Measurements from ENCODE around the gene KCNQ1. TPM values are rescaled to one million over a fixed set of nuclear protein-coding genes. Genes with fewer than 3 reads are reported as not detected.

KCNQ1 gene
- total RNA-seq, 1 donor from 2014 or later, result 1.1 TPM

- DNase-seq (ENCODE audit: extremely low read depth, low read depth, low spot score), result no peak
Measured at GRCh38 chr11:2423157-2424025, 21.4 kb upstream of the KCNQ1 start.

GRCh38 chr11:2424811-2425495 is 19.9 kb upstream of the KCNQ1 start:
- no peak for DNase-seq (ENCODE audit: extremely low read depth, low read depth, low spot score)

GRCh38 chr11:2425506-2425905 is 19.3 kb upstream of the KCNQ1 start:
- no peak for DNase-seq (ENCODE audit: extremely low read depth, low read depth, low spot score)

- no peak for DNase-seq (ENCODE audit: extremely low read depth, low read depth, low spot score)
Measured at GRCh38 chr11:2426221-2426620, 18.6 kb upstream of the KCNQ1 start.

GRCh38 chr11:2426826-2427521 is 17.8 kb upstream of the KCNQ1 start:
- no peak for DNase-seq (ENCODE audit: extremely low read depth, low read depth, low spot score)

GRCh38 chr11:2427721-2428321 is 17.0 kb upstream of the KCNQ1 start:
- DNase-seq (ENCODE audit: extremely low read depth, low read depth, low spot score), result no peak

- DNase-seq (ENCODE audit: extremely low read depth, low read depth, low spot score), result peak; percentile 7
Measured at GRCh38 chr11:2428322-2428795, 16.4 kb upstream of the KCNQ1 start.

GRCh38 chr11:2431395-2431794 is 13.4 kb upstream of the KCNQ1 start:
- DNase-seq (ENCODE audit: extremely low read depth, low read depth, low spot score), result no peak

GRCh38 chr11:2432171-2432621 is 12.6 kb upstream of the KCNQ1 start:
- DNase-seq (ENCODE audit: extremely low read depth, low read depth, low spot score), result no peak

GRCh38 chr11:2432628-2433071 is 12.2 kb upstream of the KCNQ1 start:
- no peak for DNase-seq (ENCODE audit: extremely low read depth, low read depth, low spot score)

GRCh38 chr11:2433106-2433925 is 11.5 kb upstream of the KCNQ1 start:
- DNase-seq (ENCODE audit: extremely low read depth, low read depth, low spot score), result no peak

- no peak for DNase-seq (ENCODE audit: extremely low read depth, low read depth, low spot score)
Measured at GRCh38 chr11:2434008-2434407, 10.8 kb upstream of the KCNQ1 start.

- DNase-seq (ENCODE audit: extremely low read depth, low read depth, low spot score), result no peak
Measured at GRCh38 chr11:2434506-2435255, 10.1 kb upstream of the KCNQ1 start.

- DNase-seq (ENCODE audit: extremely low read depth, low read depth, low spot score), result no peak
Measured at GRCh38 chr11:2435288-2436012, 9.4 kb upstream of the KCNQ1 start.

- DNase-seq (ENCODE audit: extremely low read depth, low read depth, low spot score), result no peak
Measured at GRCh38 chr11:2436013-2436520, 8.7 kb upstream of the KCNQ1 start.

- DNase-seq (ENCODE audit: extremely low read depth, low read depth, low spot score), result no peak
Measured at GRCh38 chr11:2436521-2437031, 8.2 kb upstream of the KCNQ1 start.

GRCh38 chr11:2437516-2437915 is 7.3 kb upstream of the KCNQ1 start:
- no peak for DNase-seq (ENCODE audit: extremely low read depth, low read depth, low spot score)

GRCh38 chr11:2439820-2440219 is 5.0 kb upstream of the KCNQ1 start:
- DNase-seq (ENCODE audit: extremely low read depth, low read depth, low spot score), result no peak
